ENCODE data around the gene PNCK. TPM values are rescaled to one million over a fixed set of nuclear protein-coding genes. Genes with fewer than 3 reads are reported as not detected.

PNCK gene
- total RNA-seq, 4 donors from 2014 or later = 0.83 TPM; not detected in 3

- no peaks in the 10 kb centered on the region for H3K36me3 ChIP-seq
- 0 to 5% methylated on average over 3 to 8 of the region's 84 CpGs for WGBS, 2 donors
- DNase-seq = no peak
- H3K4me1 ChIP-seq = peaks cover 0 to 16% of the 10 kb centered on the region in 2 donors
- no peak for TF ChIP-seq CTCF (IDR thresholded peaks at IDR 0.05)
- no peak for TF ChIP-seq POLR2A (IDR thresholded peaks at IDR 0.05)
- H3K4me3 ChIP-seq (replicated peaks in 1 of 3) = no peak overlapping the region
- intact Hi-C loops (cut with DNase I) = no loop called here
- no peak overlapping the region for H3K27ac ChIP-seq
- no peaks in the 10 kb centered on the region for H3K9me3 ChIP-seq
- peaks cover 10% of the 10 kb centered on the region for H3K27me3 ChIP-seq
Observed at GRCh38 chrX:153643431-153644351, 29.9 kb downstream of the PNCK start.

GRCh38 chrX:153642655-153643430 lies 30.8 kb downstream of the PNCK start:
- Histone ChIP-seq H3K9me3 (no peaks in the 10 kb centered on the region), H3K27ac (no peak overlapping the region), H3K36me3 (no peaks in the 10 kb centered on the region), H3K27me3 (peaks cover 10% of the 10 kb centered on the region), H3K4me3 (replicated peaks in 1 of 3) (no peak overlapping the region), H3K4me1 (peaks cover 0 to 16% of the 10 kb centered on the region in 2 donors)
- TF ChIP-seq POLR2A (IDR thresholded peaks at IDR 0.05) (no peak), CTCF (IDR thresholded peaks at IDR 0.05) (no peak)
- no peak for DNase-seq
- 3 to 10% methylated on average over 2 to 14 of the region's 48 CpGs for WGBS, 2 donors
- intact Hi-C loops (cut with DNase I) = no loop called here

GRCh38 chrX:153642051-153642654 lies 31.5 kb downstream of the PNCK start:
- WGBS, 2 donors = no CpG with 5 or more reads among the region's 62 CpGs
- H3K4me1 ChIP-seq = peaks cover 0 to 12% of the 10 kb centered on the region in 2 donors
- H3K36me3 ChIP-seq = no peaks in the 10 kb centered on the region
- no peak overlapping the region for H3K4me3 ChIP-seq (replicated peaks in 1 of 3)
- DNase-seq = no peak
- no peak overlapping the region for H3K27ac ChIP-seq
- TF ChIP-seq CTCF (IDR thresholded peaks at IDR 0.05) (no peak), POLR2A (IDR thresholded peaks at IDR 0.05) (no peak)
- peaks cover 10% of the 10 kb centered on the region for H3K27me3 ChIP-seq
- intact Hi-C loops (cut with DNase I) = no loop called here
- no peaks in the 10 kb centered on the region for H3K9me3 ChIP-seq

GRCh38 chrX:153641627-153642026 lies 32.0 kb downstream of the PNCK start:
- no peak overlapping the region for H3K27ac ChIP-seq

More at GRCh38 chrX:153641627-153642026, 32.0 kb downstream of the PNCK start:
- TF ChIP-seq POLR2A (IDR thresholded peaks at IDR 0.05) = no peak
- no peak for TF ChIP-seq CTCF (IDR thresholded peaks at IDR 0.05)
- no peaks in the 10 kb centered on the region for H3K9me3 ChIP-seq
- WGBS, 2 donors = 0 to 8% methylated on average over 3 to 8 of the region's 8 CpGs
- no peaks in the 10 kb centered on the region for H3K36me3 ChIP-seq
- no peak for DNase-seq
- H3K4me1 ChIP-seq = peaks cover 0 to 7% of the 10 kb centered on the region in 2 donors
- H3K4me3 ChIP-seq (replicated peaks in 1 of 3) = no peak overlapping the region
- intact Hi-C loops (cut with DNase I) = no loop called here
- H3K27me3 ChIP-seq = peaks cover 8% of the 10 kb centered on the region
